ENCODE data around the gene PCSK4.

Gene PCSK4

GRCh38 chr19:1453525-1454364 lies 36.4 kb downstream of the PCSK4 start (continued):
- TF ChIP-seq ZNF558 (tag by site-specific recombination; IDR thresholded peaks at IDR 0.05) (no peak), ZNF621 (tag by site-specific recombination; IDR thresholded peaks at IDR 0.05) (no peak), ZNF335 (tag by site-specific recombination; conservative IDR thresholded peaks at IDR 0.05) (peak; percentile 55), ZNF404 (tag by site-specific recombination; IDR thresholded peaks at IDR 0.05) (no peak), ZNF202 (tag by site-specific recombination; IDR thresholded peaks at IDR 0.05; ENCODE audit: borderline replicate concordance) (no peak), GLIS1 (tag by site-specific recombination; IDR thresholded peaks at IDR 0.05) (peak; percentile 80), SP2 (tag by site-specific recombination; IDR thresholded peaks at IDR 0.05) (peak; percentile 81), ZNF449 (tag by site-specific recombination; IDR thresholded peaks at IDR 0.05) (no peak), PRDM1 (tag by site-specific recombination; IDR thresholded peaks at IDR 0.05) (no peak), ZBTB1 (tag by site-specific recombination; IDR thresholded peaks at IDR 0.05) (no peak), ZNF623 (tag by site-specific recombination; IDR thresholded peaks at IDR 0.05) (no peak), ZNF585B (tag by site-specific recombination; IDR thresholded peaks at IDR 0.05) (no peak), GLIS2 (tag by site-specific recombination; IDR thresholded peaks at IDR 0.05) (peak; percentile 65), KLF16 (tag by site-specific recombination; IDR thresholded peaks at IDR 0.05) (peak; percentile 22; the same call in 1 of the 2 replicates), ZNF600 (tag by site-specific recombination; IDR thresholded peaks at IDR 0.05) (0 out of 2 replicates have a peak, but pooled peaks have one; percentile 11), ZNF549 (tag by site-specific recombination; IDR thresholded peaks at IDR 0.05) (no peak), EGR2 (tag by site-specific recombination; IDR thresholded peaks at IDR 0.05; ENCODE audit: low read depth) (peak; percentile 97), ZFHX2 (tag by site-specific recombination; conservative IDR thresholded peaks at IDR 0.05) (peak; percentile 99), ZNF580 (tag by site-specific recombination; IDR thresholded peaks at IDR 0.05) (no peak), MZF1 (tag by site-specific recombination; IDR thresholded peaks at IDR 0.05; ENCODE audit: borderline replicate concordance) (no peak), REPIN1 (tag by site-specific recombination; IDR thresholded peaks at IDR 0.05; ENCODE audit: low read depth) (no peak), IKZF3 (tag by site-specific recombination; IDR thresholded peaks at IDR 0.05) (no peak), KLF1 (tag by site-specific recombination; IDR thresholded peaks at IDR 0.05) (peak; percentile 54)
- TF ChIP-seq, protein P1, sequence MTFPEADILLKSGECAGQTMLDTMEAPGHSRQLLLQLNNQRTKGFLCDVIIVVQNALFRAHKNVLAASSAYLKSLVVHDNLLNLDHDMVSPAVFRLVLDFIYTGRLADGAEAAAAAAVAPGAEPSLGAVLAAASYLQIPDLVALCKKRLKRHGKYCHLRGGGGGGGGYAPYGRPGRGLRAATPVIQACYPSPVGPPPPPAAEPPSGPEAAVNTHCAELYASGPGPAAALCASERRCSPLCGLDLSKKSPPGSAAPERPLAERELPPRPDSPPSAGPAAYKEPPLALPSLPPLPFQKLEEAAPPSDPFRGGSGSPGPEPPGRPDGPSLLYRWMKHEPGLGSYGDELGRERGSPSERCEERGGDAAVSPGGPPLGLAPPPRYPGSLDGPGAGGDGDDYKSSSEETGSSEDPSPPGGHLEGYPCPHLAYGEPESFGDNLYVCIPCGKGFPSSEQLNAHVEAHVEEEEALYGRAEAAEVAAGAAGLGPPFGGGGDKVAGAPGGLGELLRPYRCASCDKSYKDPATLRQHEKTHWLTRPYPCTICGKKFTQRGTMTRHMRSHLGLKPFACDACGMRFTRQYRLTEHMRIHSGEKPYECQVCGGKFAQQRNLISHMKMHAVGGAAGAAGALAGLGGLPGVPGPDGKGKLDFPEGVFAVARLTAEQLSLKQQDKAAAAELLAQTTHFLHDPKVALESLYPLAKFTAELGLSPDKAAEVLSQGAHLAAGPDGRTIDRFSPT (tag by site-specific recombination; IDR thresholded peaks at IDR 0.05): peak; percentile 75
- TF ChIP-seq, protein P2, sequence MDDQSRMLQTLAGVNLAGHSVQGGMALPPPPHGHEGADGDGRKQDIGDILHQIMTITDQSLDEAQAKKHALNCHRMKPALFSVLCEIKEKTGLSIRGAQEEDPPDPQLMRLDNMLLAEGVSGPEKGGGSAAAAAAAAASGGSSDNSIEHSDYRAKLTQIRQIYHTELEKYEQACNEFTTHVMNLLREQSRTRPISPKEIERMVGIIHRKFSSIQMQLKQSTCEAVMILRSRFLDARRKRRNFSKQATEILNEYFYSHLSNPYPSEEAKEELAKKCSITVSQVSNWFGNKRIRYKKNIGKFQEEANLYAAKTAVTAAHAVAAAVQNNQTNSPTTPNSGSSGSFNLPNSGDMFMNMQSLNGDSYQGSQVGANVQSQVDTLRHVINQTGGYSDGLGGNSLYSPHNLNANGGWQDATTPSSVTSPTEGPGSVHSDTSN (CRISPR knock-in tag; IDR thresholded peaks at IDR 0.05): no peak
- TF ChIP-seq, protein P3, sequence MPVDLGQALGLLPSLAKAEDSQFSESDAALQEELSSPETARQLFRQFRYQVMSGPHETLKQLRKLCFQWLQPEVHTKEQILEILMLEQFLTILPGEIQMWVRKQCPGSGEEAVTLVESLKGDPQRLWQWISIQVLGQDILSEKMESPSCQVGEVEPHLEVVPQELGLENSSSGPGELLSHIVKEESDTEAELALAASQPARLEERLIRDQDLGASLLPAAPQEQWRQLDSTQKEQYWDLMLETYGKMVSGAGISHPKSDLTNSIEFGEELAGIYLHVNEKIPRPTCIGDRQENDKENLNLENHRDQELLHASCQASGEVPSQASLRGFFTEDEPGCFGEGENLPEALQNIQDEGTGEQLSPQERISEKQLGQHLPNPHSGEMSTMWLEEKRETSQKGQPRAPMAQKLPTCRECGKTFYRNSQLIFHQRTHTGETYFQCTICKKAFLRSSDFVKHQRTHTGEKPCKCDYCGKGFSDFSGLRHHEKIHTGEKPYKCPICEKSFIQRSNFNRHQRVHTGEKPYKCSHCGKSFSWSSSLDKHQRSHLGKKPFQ (tag by site-specific recombination; IDR thresholded peaks at IDR 0.05): no peak

Measured in HEK293 (cell line).